HG03159 (cell line): Measurements from ENCODE around the gene MAGEC1.
"Not testable (repeated sequence)": the region's sequence is repeated elsewhere in the genome, so short reads cannot be mapped to it uniquely, and the experiment has no call there.

Experiments
- ATAC-seq: cut with Tn5 transposase; IDR thresholded peaks from one replicate; pipeline ENCODE4 v1.9.1; 2021; ENCODE audit warnings: mild to moderate bottlenecking, moderate library complexity; ENCODE audit not compliant: unreplicated experiment

Gene MAGEC1, protein sequence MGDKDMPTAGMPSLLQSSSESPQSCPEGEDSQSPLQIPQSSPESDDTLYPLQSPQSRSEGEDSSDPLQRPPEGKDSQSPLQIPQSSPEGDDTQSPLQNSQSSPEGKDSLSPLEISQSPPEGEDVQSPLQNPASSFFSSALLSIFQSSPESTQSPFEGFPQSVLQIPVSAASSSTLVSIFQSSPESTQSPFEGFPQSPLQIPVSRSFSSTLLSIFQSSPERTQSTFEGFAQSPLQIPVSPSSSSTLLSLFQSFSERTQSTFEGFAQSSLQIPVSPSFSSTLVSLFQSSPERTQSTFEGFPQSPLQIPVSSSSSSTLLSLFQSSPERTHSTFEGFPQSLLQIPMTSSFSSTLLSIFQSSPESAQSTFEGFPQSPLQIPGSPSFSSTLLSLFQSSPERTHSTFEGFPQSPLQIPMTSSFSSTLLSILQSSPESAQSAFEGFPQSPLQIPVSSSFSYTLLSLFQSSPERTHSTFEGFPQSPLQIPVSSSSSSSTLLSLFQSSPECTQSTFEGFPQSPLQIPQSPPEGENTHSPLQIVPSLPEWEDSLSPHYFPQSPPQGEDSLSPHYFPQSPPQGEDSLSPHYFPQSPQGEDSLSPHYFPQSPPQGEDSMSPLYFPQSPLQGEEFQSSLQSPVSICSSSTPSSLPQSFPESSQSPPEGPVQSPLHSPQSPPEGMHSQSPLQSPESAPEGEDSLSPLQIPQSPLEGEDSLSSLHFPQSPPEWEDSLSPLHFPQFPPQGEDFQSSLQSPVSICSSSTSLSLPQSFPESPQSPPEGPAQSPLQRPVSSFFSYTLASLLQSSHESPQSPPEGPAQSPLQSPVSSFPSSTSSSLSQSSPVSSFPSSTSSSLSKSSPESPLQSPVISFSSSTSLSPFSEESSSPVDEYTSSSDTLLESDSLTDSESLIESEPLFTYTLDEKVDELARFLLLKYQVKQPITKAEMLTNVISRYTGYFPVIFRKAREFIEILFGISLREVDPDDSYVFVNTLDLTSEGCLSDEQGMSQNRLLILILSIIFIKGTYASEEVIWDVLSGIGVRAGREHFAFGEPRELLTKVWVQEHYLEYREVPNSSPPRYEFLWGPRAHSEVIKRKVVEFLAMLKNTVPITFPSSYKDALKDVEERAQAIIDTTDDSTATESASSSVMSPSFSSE

DNA sequence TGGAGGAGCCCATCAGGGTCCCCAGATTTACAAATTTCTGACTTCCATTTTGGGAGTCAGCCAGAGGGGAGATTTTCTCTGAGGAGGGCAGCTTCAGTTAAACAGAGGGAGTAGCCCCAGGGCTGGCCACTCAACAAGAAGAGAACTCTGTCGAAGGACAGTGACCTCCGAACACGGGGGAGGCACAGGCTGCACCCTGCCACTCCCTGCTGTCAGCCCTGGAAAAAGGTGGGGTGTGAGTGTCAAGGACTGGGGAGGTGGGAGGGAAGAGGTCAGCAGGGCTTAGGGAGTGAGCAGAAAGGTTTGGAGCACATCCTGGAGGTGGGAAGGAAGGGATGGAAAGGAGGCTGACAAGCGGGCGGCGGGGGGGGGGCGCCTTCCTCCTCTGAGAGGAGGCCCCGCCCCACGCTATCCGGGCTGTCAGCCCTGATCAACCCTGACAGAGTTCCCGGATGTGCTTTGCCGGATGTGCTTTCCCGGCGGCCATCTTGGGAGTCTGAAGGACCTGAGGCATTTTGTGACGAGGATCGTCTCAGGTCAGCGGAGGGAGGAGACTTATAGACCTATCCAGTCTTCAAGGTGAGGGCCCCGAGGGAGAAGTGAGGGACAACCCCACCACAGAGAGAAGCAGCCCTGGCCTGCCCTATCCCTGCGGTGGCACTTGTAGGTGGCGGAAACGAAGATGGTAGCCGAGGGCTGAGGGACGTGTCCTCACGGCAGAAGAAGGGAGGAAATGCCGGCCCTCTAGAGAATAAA, at the start of gene MAGEC1:
TSS of gene MAGEC1 (plus strand) at position 495 of the 756 bp plus-strand sequence. CDS start 1,179 bp downstream, outside the sequence.
- no peak for ATAC-seq

DNA sequence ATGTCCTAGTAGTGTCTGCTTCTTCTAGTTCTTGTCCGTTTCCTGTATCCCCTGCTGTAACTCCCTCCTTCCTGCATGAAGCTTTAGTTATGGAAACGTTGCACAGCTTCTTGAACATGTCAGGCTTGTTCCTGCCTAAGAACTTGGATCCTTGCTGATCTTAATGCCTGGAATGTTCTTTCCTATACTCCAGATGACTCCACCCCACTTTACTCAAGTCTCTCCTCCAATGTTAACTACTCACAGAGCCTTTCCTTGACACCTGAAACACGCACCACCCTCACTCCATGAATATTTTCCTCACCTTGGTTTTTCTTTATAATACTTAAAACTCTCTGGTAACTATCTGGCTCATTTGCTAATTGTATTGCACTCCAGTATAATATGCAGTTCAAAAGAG, 46.2 kb upstream of the MAGEC1 start:
- ATAC-seq: no peak

DNA sequence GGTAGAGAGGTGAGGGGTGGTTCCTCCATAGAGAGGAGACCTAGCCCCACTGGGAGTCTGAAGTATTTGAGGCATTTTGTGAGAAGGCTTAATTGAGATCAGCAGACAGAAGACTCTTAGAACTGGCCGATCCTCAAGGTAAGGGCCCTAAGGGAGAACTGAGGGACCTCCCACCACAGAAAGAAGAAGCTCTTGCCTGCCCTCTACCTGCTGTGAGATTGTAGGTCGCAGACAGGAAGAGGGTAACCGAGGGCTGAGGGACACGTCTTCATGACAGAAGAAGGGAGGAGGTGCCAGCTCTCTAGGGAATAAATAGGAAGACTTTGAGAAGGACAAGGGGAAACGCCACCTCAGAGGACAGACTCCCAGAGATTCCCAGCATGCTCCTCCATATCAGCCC, 24.1 kb upstream of the MAGEC1 start:
- no peak for ATAC-seq

GRCh38 chrX:141888811-141889210, 14.9 kb upstream of the MAGEC1 start:
- ATAC-seq: not testable (repeated sequence)

- ATAC-seq: no peak
Observed at GRCh38 chrX:141894733-141895132, 9.0 kb upstream of the MAGEC1 start.

GRCh38 chrX:141897690-141898089, 6.0 kb upstream of the MAGEC1 start:
- ATAC-seq: no peak

DNA sequence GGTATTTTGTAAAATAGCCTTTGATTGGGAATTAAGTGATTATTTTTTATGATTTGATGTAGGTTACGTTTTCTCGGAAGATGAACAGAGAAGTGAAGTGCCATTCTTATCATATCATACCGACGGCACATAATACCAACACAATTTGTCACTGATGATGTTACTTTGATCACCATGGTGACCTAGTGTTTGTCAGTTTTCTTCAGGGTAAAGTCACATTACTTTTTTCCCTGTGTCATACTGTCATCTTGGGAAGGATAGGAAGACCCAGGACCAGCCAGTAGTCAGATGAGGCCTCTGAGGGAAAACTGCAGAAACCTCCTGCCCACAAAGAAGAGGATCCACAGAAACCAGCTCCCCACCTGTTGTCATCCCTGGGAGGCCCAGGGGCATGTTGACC, 1.3 kb upstream of the MAGEC1 start:
- no peak for ATAC-seq

- ATAC-seq: no peak
Observed at GRCh38 chrX:141904262-141904661, 568 bp downstream of the MAGEC1 start.

- ATAC-seq: no peak
Observed at GRCh38 chrX:141917801-141918200, 14.1 kb downstream of the MAGEC1 start.

DNA sequence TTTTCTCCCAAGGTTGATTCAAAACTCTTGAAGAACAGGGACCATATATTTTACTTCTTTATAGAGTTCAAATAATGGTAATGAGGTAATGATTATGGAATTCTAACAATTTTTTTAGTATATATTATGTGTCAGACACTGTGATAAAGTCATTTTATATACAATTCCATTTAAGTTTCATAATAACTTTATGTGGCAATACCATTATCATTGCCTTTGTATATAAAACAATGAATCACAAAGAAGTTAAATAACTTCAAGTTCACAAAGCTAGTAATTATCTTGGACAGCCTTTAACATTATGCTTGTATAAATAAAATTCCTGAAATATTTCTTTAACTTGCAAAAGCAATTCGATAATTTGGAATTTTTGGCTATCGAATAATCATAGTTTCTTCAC, 20.6 kb downstream of the MAGEC1 start:
- no peak for ATAC-seq

DNA sequence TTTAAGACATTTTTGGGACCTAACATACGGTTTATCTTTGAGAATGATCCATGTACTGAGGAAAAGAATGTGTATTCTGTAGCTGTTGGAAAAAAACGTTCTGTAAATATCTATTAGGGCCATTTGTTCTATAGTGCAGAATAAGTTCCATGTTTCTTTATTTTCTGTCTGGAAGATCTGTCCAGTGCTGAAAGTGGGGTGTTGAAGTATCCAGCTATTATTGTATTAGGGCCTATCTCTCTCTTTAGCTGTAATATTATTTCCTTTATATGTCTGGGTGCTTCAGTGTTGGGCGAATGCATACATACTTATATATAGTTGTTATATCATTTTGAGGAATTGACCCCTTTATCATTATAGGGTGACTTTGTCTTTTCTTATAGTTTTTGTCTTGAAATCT, 24.7 kb downstream of the MAGEC1 start:
- ATAC-seq: no peak

DNA sequence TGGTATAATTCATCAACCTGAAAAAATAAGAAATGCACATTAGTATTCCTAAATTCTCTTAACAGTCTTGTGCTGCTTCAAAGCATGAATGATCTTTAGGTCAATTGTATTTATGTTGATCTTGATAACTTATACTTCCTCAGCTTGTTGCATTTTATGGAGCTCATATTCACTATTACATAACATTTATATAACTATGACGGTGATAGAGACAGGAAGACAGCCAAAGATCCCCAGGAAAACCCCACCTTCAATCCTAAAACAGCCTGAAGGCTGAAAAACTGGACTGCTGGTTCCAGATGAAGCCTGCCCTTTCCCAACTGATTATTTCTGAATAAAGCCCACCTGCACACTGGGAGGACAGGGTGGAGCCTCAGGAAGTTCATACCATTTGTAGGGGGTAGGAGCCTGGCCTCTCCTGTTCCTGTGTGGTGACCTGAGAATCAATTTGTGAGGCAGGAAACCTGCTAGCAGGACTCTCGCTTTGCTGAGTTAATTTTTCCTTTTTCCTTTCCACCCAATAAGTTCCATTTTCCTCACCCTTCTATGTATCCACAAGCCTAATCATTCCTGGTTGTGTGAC, 30.5 kb downstream of the MAGEC1 start:
- no peak for ATAC-seq

DNA sequence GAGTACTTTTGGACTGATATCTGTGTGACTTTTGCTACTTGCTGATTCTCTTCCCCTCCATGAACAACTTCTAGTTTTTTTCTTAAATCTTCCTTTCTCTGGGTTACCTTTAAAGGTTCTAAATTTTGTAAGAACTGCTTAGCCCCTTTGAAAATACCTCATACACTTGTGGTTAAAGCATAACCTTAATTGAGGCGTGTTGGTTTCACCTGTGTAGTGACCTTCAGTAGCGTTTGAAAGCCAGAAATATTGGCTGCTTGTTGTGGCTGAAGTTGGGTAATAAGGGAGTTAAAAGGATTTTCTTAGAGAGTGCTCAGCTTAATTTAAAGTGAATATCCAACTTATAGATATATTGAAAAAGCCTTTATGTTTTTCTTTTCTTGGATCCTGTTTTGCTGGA, 32.0 kb downstream of the MAGEC1 start:
- ATAC-seq: no peak

GRCh38 chrX:141936080-141936479, 32.4 kb downstream of the MAGEC1 start:
- no peak for ATAC-seq

DNA sequence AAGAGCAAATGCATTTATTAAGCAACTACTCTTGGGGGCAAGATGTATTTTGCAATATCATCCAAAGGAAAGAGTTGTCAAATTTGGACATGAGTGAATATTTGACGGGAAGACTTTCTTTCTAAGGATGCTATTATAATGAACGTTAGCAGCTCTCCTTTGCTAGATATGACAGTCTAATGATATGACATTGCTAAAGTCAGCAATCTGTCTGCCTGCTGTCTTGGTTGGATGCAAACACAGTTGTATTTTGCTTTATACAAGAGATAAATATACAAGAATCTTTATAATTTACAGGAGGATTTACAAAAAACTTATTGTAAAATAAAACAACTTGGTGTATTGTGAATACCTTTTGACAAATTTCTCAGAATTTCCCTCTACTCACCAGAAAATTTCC, 37.5 kb downstream of the MAGEC1 start:
- ATAC-seq: no peak

GRCh38 chrX:141945426-141945825, 41.7 kb downstream of the MAGEC1 start:
- ATAC-seq: no peak

DNA sequence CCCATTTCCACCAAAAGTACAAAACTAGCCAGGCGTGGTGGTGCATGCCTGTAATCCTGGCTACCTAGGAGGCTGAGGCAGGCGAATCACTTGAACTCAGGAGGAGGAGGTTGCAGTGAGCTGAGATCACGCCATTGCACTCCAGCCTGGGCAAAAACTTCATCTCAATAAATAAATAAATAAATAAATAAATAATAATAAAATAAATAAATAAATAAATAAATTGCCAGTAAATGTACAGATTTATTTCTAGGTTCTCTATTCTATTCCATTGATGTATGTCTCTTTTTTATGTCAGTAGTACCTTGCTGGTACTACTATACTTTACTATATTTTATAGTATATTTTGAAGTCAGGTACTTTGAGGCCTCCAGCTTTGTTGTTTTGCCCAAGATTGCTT, 43.7 kb downstream of the MAGEC1 start:
- no peak for ATAC-seq

GRCh38 chrX:141952603-141953002, 48.9 kb downstream of the MAGEC1 start:
- no peak for ATAC-seq

GRCh38 chrX:141958675-141959074, 55.0 kb downstream of the MAGEC1 start:
- no peak for ATAC-seq
